Naive B cell (primary cell): ENCODE measurements around the gene POLR1E. TPM values are rescaled to one million over a fixed set of nuclear protein-coding genes. Genes with fewer than 3 reads are reported as not detected.
"Not testable (repeated sequence)": the region's sequence is repeated elsewhere in the genome, so short reads cannot be mapped to it uniquely, and the experiment has no call there.

Source experiments
- ATAC-seq, 2 donors: fragments of 150-1000 bp; cut with Tn5 transposase; 2 replicates each; pipeline ENCODE4 v1.10.0; 2021; ENCODE audit warnings: low read depth in 2 of 2, mild to moderate bottlenecking in 2 of 2, moderate library complexity in 2 of 2
- DNase-seq: peaks from one replicate; pipeline ENCODE4 v3.0.0; 2022
- H3K27ac Mint-ChIP-seq, 6 donors: one replicate each; pipeline ENCODE4 v1.8.0; 2020 to 2022; ENCODE audit warnings: mild to moderate bottlenecking in 6 of 6, mixed read lengths in 6 of 6, moderate library complexity in 5 of 6, inconsistent platforms in 2 of 6
- H3K27me3 Mint-ChIP-seq, 3 donors: one replicate each; pipeline ENCODE4 v1.8.0; 2021 to 2022; ENCODE audit warnings: mixed read lengths in 3 of 3, mild to moderate bottlenecking in 1 of 3
- H3K36me3 Mint-ChIP-seq, 2 donors: one replicate each; pipeline ENCODE4 v1.8.0; 2020 to 2022; ENCODE audit warnings: mixed read lengths in 2 of 2, inconsistent platforms in 1 of 2, mild to moderate bottlenecking in 1 of 2
- H3K4me1 Mint-ChIP-seq, 3 donors: one replicate each; pipeline ENCODE4 v1.8.0; 2020 to 2022; ENCODE audit warnings: mixed read lengths in 3 of 3, inconsistent platforms in 1 of 3, mild to moderate bottlenecking in 1 of 3, moderate library complexity in 1 of 3
- H3K4me3 Mint-ChIP-seq, 8 donors: one replicate each; pipeline ENCODE4 v1.8.0; 2020 to 2022; ENCODE audit warnings: mild to moderate bottlenecking in 8 of 8, mixed read lengths in 8 of 8, moderate library complexity in 8 of 8, inconsistent platforms in 2 of 8
- H3K9me3 Mint-ChIP-seq, 7 donors: one replicate each; pipeline ENCODE4 v1.8.0; 2020 to 2022; ENCODE audit warnings: mixed read lengths in 7 of 7, mild to moderate bottlenecking in 5 of 7, inconsistent platforms in 2 of 7, moderate library complexity in 1 of 7
- polyA plus RNA-seq, 6 donors: library from polyadenylated mRNA; unstranded; fragments of 300-500 nt; fragmentation: Illumina TruSeq; gene quantifications; one replicate each; pipeline ENCODE4 v1.2.3, GENCODE V29; 2021; ENCODE audit warnings: low read depth in 6 of 6

The POLR1E gene
- polyA plus RNA-seq, 6 donors from 2014 or later: 5.5 to 15.8 (median 10.4) TPM

- Mint-ChIP-seq H3K4me1 (peaks cover 39 to 58% (median 52%) of the 10 kb centered on the region in 3 donors), H3K36me3 (peaks cover 0 to 6% of the 10 kb centered on the region in 2 donors), H3K4me3 (no peak overlapping the region), H3K27me3 (no peaks in the 10 kb centered on the region), H3K9me3 (no peaks in the 10 kb centered on the region), H3K27ac (peak overlapping the region in 2 of 6 donors; percentile 4 to 46)
- DNase-seq: no peak
- peak in 1 of 2 donors; percentile 42 for ATAC-seq
These were observed 35.7 kb upstream of the POLR1E start for GRCh38 chr9:37449862-37450632.

DNA sequence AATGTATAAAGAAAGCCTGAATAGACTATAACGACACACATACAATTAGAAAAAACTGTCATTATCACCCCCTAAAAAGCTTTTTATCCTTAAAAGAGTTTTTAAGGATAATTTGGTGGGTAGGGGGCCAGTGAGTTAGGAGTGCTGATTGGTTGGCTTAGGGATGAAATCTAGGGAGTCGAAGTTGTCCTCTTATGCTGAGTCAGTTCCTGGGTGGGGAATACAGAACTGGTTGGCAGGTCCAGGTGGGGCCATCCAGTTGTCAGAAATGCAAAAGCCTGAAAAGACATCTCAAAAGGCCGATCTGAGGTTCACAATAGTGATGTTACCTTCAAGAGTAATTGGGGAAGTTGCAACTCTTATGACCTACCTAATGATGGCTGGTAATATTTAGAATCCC, 34.1 kb upstream of the POLR1E start:
- Mint-ChIP-seq H3K4me1 (peaks cover 45 to 59% (median 55%) of the 10 kb centered on the region in 3 donors), H3K36me3 (peaks cover 0 to 10% of the 10 kb centered on the region in 2 donors), H3K9me3 (no peaks in the 10 kb centered on the region), H3K4me3 (no peak overlapping the region), H3K27me3 (no peaks in the 10 kb centered on the region), H3K27ac (peak overlapping the region in 4 of 6 donors; percentile 42 to 88 (median 78))
- ATAC-seq: no peak
- DNase-seq: no peak

DNA sequence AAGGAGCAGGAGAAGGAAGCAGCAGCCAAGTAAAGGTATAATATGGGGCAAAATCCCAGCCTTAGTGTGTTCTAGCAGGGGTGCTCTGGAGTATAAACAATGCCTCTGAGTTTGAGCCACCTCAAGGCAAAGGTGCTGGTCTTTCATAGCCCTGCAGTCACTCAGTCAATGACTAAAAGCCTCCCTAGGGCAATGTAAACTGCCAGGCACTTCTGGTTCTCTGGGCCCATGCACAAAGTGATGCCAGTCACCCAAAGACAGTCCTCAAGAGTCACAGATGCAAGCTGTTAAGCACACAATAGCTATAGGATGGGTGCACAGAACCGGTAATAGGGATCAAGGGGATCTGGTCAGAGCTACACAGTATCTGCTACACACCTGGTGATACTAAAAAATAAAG, 33.1 kb upstream of the POLR1E start:
- Mint-ChIP-seq H3K27ac (peak overlapping the region in 3 of 6 donors; percentile 5 to 88 (median 42)), H3K9me3 (no peaks in the 10 kb centered on the region), H3K27me3 (no peaks in the 10 kb centered on the region), H3K4me3 (no peak overlapping the region), H3K4me1 (peaks cover 44 to 61% (median 60%) of the 10 kb centered on the region in 3 donors), H3K36me3 (peaks cover 0 to 10% of the 10 kb centered on the region in 2 donors)
- DNase-seq (no peak), ATAC-seq (no peak)

- H3K36me3 Mint-ChIP-seq: peaks cover 0 to 10% of the 10 kb centered on the region in 2 donors
- H3K27ac Mint-ChIP-seq: peak overlapping the region in 3 of 6 donors; percentile 1 to 42 (median 18)
- DNase-seq: no peak
- H3K9me3 Mint-ChIP-seq: no peaks in the 10 kb centered on the region
- H3K27me3 Mint-ChIP-seq: no peaks in the 10 kb centered on the region
- H3K4me1 Mint-ChIP-seq: peaks cover 46 to 64% (median 58%) of the 10 kb centered on the region in 3 donors
- no peak for ATAC-seq
- no peak overlapping the region for H3K4me3 Mint-ChIP-seq
These were observed 31.9 kb upstream of the POLR1E start for GRCh38 chr9:37453827-37454226.

DNA sequence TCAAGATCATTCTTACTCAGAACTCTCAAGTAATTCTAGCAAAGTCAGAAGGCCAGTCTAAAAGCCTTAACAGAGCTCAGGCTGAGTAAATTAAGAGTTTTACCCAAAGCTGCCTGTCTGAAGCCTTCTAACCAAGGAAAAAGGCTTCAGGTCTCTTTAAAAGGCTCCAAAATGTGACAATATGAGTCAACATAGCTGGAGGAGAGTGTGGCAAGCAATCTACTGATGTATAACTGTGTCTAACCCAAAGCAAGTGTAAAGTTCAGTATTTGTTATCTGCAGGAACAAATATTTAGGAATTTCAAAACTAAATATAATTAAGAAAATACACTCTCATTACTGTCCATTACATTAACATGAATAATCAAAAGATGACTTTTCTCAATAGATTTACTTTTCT, 31.5 kb upstream of the POLR1E start:
- H3K4me3 Mint-ChIP-seq: no peak overlapping the region
- H3K27me3 Mint-ChIP-seq: no peaks in the 10 kb centered on the region
- H3K27ac Mint-ChIP-seq: peak overlapping the region in 2 of 6 donors; percentile 18 to 42
- ATAC-seq (no peak), DNase-seq (no peak)
- peaks cover 46 to 64% (median 60%) of the 10 kb centered on the region in 3 donors for H3K4me1 Mint-ChIP-seq
- no peaks in the 10 kb centered on the region for H3K9me3 Mint-ChIP-seq
- peaks cover 0 to 10% of the 10 kb centered on the region in 2 donors for H3K36me3 Mint-ChIP-seq

- H3K9me3 Mint-ChIP-seq: no peaks in the 10 kb centered on the region
- peak overlapping the region in 2 of 8 donors; percentile 10 to 22 for H3K4me3 Mint-ChIP-seq
- no peaks in the 10 kb centered on the region for H3K27me3 Mint-ChIP-seq
- no peak for DNase-seq
- ATAC-seq: no peak
- H3K36me3 Mint-ChIP-seq: peaks cover 0 to 4% of the 10 kb centered on the region in 2 donors
- H3K4me1 Mint-ChIP-seq: peaks cover 46 to 70% (median 68%) of the 10 kb centered on the region in 3 donors
- H3K27ac Mint-ChIP-seq: peak overlapping the region in 2 of 6 donors; percentile 14 to 53
These were observed 29.7 kb upstream of the POLR1E start for GRCh38 chr9:37455884-37456647.

GRCh38 chr9:37456817-37457216, 28.9 kb upstream of the POLR1E start:
- Mint-ChIP-seq H3K9me3 (no peaks in the 10 kb centered on the region), H3K4me3 (no peak overlapping the region), H3K27me3 (no peaks in the 10 kb centered on the region), H3K4me1 (peaks cover 42 to 71% (median 66%) of the 10 kb centered on the region in 3 donors), H3K27ac (no peak overlapping the region), H3K36me3 (peaks cover 0 to 4% of the 10 kb centered on the region in 2 donors)
- no peak for DNase-seq
- no peak for ATAC-seq

- H3K27ac Mint-ChIP-seq: peak overlapping the region; percentile 99
- no peaks in the 10 kb centered on the region for H3K9me3 Mint-ChIP-seq
- H3K27me3 Mint-ChIP-seq: no peaks in the 10 kb centered on the region
- peaks cover 24 to 52% (median 50%) of the 10 kb centered on the region in 3 donors for H3K4me1 Mint-ChIP-seq
- no peak for ATAC-seq
- no peak for DNase-seq
- peak overlapping the region; percentile 87 to 98 (median 96) for H3K4me3 Mint-ChIP-seq
- no peaks in the 10 kb centered on the region for H3K36me3 Mint-ChIP-seq
These were observed 21.7 kb upstream of the POLR1E start for GRCh38 chr9:37464006-37464405.

DNA sequence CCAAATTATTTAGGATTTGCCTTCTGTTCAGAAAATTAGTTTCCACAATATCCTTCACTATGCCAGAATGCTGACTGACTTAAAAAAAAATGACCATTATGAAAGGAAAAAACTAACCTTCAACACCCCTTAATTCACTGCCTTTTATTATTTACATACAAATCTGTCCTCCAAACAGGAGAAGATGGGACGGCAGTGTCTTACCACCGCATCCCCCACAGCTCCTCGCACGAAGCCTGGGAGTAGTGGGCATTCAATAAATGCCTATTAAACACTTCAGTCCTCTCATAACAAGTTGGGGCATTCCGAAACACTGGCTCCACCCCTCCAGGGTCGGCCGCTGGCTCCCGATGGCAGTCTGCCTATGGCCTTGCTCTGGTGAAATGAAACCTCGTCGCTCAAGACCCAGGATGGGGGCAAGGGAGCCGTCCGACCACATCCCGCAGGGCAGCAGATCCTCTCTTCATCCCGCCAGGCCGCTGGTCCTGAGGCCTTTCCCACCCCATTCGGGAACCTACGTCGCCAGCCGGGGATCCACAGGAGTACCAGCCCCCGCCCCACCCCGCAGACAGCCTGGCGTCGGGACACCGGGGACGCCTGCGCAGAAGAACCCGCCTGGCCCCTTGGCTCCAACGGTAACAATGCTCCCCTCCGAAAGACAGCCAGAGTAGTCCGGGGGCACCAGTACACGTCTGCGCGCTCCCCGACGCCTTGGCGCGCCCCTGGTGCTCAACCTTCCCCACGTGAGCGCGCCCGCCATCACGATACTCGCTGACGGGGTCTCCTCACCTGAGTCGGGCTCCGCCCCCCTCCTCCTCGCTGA, 21.1 kb upstream of the POLR1E start:
- peak overlapping the region; percentile 99 for H3K27ac Mint-ChIP-seq
- peak; percentile 52 to 53 for ATAC-seq

DNA sequence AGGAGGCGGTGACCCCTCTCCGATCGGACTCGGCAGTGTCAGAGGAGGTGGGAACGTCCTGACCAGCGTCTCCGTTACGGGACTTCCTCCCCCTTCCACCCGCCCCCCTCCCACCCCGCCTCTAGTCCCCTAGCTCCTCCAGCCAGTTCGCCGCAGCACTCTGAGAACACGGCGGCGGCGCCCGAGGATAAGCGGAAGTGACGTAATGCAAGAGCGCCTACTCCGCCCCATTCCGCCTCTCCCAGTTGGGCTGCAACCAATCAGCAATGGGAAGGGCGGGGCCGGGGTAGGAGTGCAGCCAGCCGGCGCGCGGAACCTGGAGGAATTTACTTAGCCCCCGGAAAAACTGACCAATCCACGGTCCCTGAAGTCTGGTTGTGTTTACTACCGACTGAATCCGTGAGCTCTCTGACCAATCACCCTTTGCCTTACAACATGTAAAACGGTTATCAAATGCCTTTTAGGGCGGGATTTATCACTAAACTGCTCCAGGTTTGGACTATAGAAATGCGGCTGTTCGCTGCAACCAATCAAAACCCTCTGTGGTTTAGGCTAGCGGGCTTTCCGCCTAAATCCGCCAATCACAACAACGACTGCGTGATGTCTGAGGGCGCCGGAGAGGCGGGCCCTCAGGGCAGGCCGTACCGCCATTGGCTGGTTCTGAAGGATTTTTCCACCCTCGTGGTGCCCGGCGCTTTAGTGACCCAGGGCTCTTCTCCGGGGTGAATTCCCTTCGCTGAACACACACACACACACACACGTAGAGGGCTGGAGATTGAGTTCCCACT, 20.3 kb upstream of the POLR1E start, which contains the start of gene ZBTB5:
ZBTB5 (minus strand) TSS at position 202 of the 788 bp plus-strand sequence. CDS start 22,899 bp downstream, outside the sequence.
- H3K4me1 Mint-ChIP-seq: peaks cover 24 to 50% (median 46%) of the 10 kb centered on the region in 3 donors
- peak within 1 kb of the TSS; percentile 87 to 98 (median 96) for H3K4me3 Mint-ChIP-seq
- peak; percentile 69 to 75 for ATAC-seq
- H3K27ac Mint-ChIP-seq: peak within 1 kb of the TSS; percentile 99
- no peaks in the 10 kb centered on the region for H3K36me3 Mint-ChIP-seq
- H3K9me3 Mint-ChIP-seq: no peaks in the 10 kb centered on the region
- DNase-seq: peak; percentile 99
- no peaks in the 10 kb centered on the region for H3K27me3 Mint-ChIP-seq

More for the DNA sequence above, 21.1 kb upstream of the POLR1E start:
- Mint-ChIP-seq H3K36me3 (no peaks in the 10 kb centered on the region), H3K4me3 (peak overlapping the region; percentile 87 to 98 (median 96)), H3K27me3 (no peaks in the 10 kb centered on the region), H3K4me1 (peaks cover 24 to 50% (median 49%) of the 10 kb centered on the region in 3 donors), H3K9me3 (no peaks in the 10 kb centered on the region)
- DNase-seq: peak; percentile 91

- no peaks in the 10 kb centered on the region for H3K9me3 Mint-ChIP-seq
- H3K4me3 Mint-ChIP-seq: peak overlapping the region; percentile 87 to 98 (median 96)
- peak overlapping the region; percentile 99 for H3K27ac Mint-ChIP-seq
- no peaks in the 10 kb centered on the region for H3K27me3 Mint-ChIP-seq
- no peak for ATAC-seq
- H3K36me3 Mint-ChIP-seq: no peaks in the 10 kb centered on the region
- peaks cover 24 to 42% (median 38%) of the 10 kb centered on the region in 3 donors for H3K4me1 Mint-ChIP-seq
- no peak for DNase-seq
These were observed 19.6 kb upstream of the POLR1E start for GRCh38 chr9:37466037-37466709.

- peak overlapping the region in 2 of 8 donors; percentile 96 to 98 for H3K4me3 Mint-ChIP-seq
- H3K27ac Mint-ChIP-seq, ATAC-seq, H3K9me3 Mint-ChIP-seq, H3K27me3 Mint-ChIP-seq, DNase-seq, H3K36me3 Mint-ChIP-seq: not testable (repeated sequence)
- peaks cover 24 to 41% (median 39%) of the 10 kb centered on the region in 3 donors for H3K4me1 Mint-ChIP-seq
These were observed 18.2 kb upstream of the POLR1E start for GRCh38 chr9:37467530-37467929.
